ENCODE data around the gene RAB6A. TPM values are rescaled to one million over a fixed set of nuclear protein-coding genes. Genes with fewer than 3 reads are reported as not detected.
"Not testable (repeated sequence)": the region's sequence is repeated elsewhere in the genome, so short reads cannot be mapped to it uniquely, and the experiment has no call there.

The RAB6A gene
- polyA plus RNA-seq, 2 donors, result 59.4 to 73.2 TPM

DNA sequence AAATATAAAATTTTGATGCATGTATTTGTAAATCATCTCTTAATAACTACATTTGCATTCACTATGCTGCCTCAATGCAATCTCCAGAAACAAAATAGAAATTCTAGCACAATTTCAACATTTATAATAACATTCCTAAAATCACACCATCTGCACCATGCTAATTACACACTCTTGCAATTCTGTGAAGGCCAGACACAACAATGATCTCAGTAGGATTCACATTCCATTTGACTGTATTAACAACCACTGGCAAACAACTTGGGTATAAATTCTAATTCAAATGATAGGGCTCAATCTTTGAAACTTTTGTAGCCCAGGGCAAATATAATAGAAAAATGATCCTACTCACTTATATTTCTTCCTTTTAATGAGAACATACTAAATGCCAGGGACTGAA lies 25.9 kb downstream of the RAB6A start:
- Histone ChIP-seq H3K9me3 (ENCODE audit: control insufficient read depth in 2 of 2, insufficient read depth in 1 of 2, low read depth in 1 of 2, low read length in 1 of 2) (no peaks in the 10 kb centered on the region), H3K4me1 (ENCODE audit: control insufficient read depth in 2 of 2, insufficient read depth in 2 of 2, low read length in 1 of 2) (no peaks in the 10 kb centered on the region), H3K27ac (ENCODE audit: low read depth in 2 of 2, low read length in 1 of 2) (no peak overlapping the region), H3K27me3 (ENCODE audit: control insufficient read depth in 1 of 2, insufficient read depth in 2 of 2, low read length in 2 of 2) (no peaks in the 10 kb centered on the region), H3K36me3 (ENCODE audit: control insufficient read depth in 2 of 2, insufficient read depth in 2 of 2, low read length in 1 of 2) (no peaks in the 10 kb centered on the region), H3K4me3 (ENCODE audit: low read depth in 1 of 2, low read length in 2 of 2) (no peak overlapping the region)

- WGBS, 2 donors, result 91 to 95% methylated on average over 8 of the region's 8 CpGs
- not testable (repeated sequence) for H3K4me3 ChIP-seq (ENCODE audit: low read depth in 1 of 2, low read length in 2 of 2); H3K36me3 ChIP-seq (ENCODE audit: control insufficient read depth in 2 of 2, insufficient read depth in 2 of 2, low read length in 1 of 2)
Measured at GRCh38 chr11:73734011-73734410, 26.9 kb downstream of the RAB6A start.

DNA sequence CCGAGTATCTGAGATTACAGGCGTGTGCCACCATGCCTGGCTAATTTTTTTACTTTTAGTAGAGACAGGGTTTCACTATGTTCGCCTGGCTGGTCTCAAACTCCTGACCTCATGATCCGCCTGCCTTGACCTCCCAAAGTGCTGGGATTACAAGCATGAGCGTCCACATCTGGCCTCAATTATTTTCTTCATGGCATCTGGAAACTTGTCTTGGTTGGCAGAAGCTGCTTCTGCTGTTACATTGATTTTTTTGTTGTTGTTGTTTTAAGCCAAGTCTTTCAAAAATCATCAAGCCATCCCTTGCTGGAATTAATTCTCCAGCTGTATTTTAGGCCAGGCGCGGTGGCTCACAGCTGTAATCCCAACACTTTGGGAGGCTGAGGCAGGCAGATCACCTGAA lies 27.9 kb downstream of the RAB6A start:
- not testable (repeated sequence) for H3K4me3 ChIP-seq (ENCODE audit: low read depth in 1 of 2, low read length in 2 of 2); H3K27ac ChIP-seq (ENCODE audit: low read depth in 2 of 2, low read length in 1 of 2); H3K27me3 ChIP-seq (ENCODE audit: control insufficient read depth in 1 of 2, insufficient read depth in 2 of 2, low read length in 2 of 2); H3K4me1 ChIP-seq (ENCODE audit: control insufficient read depth in 2 of 2, insufficient read depth in 2 of 2, low read length in 1 of 2); H3K9me3 ChIP-seq (ENCODE audit: control insufficient read depth in 2 of 2, insufficient read depth in 1 of 2, low read depth in 1 of 2, low read length in 1 of 2); H3K36me3 ChIP-seq (ENCODE audit: control insufficient read depth in 2 of 2, insufficient read depth in 2 of 2, low read length in 1 of 2)
- 85 to 96% methylated on average over 7 of the region's 7 CpGs for WGBS, 2 donors

More at GRCh38 chr11:73734011-73734410, 26.9 kb downstream of the RAB6A start:
- H3K9me3 ChIP-seq (ENCODE audit: control insufficient read depth in 2 of 2, insufficient read depth in 1 of 2, low read depth in 1 of 2, low read length in 1 of 2); H3K4me1 ChIP-seq (ENCODE audit: control insufficient read depth in 2 of 2, insufficient read depth in 2 of 2, low read length in 1 of 2); H3K27ac ChIP-seq (ENCODE audit: low read depth in 2 of 2, low read length in 1 of 2); H3K27me3 ChIP-seq (ENCODE audit: control insufficient read depth in 1 of 2, insufficient read depth in 2 of 2, low read length in 2 of 2): not testable (repeated sequence)

DNA sequence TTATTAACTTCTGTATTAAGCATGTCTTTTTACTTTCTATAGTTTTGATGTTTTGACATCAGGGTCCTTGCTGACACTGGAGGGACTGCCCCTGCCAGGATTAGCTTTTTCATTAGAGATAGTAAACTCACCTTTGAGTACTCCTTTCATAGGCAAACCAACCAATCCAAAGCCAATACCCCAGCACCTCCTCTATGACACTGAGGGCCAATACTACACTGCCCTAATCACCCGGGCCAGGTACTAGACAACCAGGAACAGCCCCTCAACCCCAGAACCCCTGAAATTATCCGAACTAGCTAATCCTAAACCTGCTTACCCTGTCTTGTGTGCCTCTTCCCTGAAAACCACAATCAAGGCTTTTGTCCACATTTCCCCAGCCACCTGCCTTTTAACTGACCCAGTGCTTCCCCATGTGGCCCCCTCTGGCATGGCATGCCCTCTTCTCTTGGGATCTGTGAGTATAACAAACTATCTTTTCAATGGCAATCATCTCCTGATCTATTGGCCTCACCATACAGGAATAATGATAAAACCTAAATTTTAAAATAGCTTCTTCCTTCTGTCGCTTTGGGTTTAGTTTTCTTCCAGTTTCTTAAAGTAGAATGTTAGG lies 31.2 kb downstream of the RAB6A start:
- no peaks in the 10 kb centered on the region for H3K4me1 ChIP-seq (ENCODE audit: control insufficient read depth in 2 of 2, insufficient read depth in 2 of 2, low read length in 1 of 2)
- no peaks in the 10 kb centered on the region for H3K27me3 ChIP-seq (ENCODE audit: control insufficient read depth in 1 of 2, insufficient read depth in 2 of 2, low read length in 2 of 2)
- H3K9me3 ChIP-seq (ENCODE audit: control insufficient read depth in 2 of 2, insufficient read depth in 1 of 2, low read depth in 1 of 2, low read length in 1 of 2), result no peaks in the 10 kb centered on the region
- WGBS, 2 donors, result 94% methylated on average over 3 of the region's 3 CpGs
- no peak overlapping the region for H3K27ac ChIP-seq (ENCODE audit: low read depth in 2 of 2, low read length in 1 of 2)
- no peak overlapping the region for H3K4me3 ChIP-seq (ENCODE audit: low read depth in 1 of 2, low read length in 2 of 2)
- H3K36me3 ChIP-seq (ENCODE audit: control insufficient read depth in 2 of 2, insufficient read depth in 2 of 2, low read length in 1 of 2), result no peaks in the 10 kb centered on the region

DNA sequence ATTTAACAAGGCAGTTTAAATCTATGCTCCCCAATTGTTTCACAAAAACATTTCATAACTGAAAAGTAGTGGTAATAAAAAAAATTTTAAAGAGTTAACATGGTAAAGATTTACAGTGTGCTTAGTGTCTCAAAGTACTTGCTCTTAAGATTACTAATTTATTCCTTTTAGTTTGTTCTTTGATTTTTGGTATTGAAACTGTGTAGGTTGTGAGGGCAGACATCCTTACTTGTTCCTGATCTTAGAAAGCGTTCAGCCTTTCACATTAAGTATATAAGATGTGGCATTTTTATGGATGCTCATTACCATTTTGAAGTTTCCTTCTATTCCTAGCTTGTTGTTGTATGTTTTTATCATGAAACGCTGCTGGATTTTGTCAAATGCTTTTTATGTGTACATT lies 32.9 kb downstream of the RAB6A start:
- H3K27ac ChIP-seq (ENCODE audit: low read depth in 2 of 2, low read length in 1 of 2), result no peak overlapping the region
- H3K9me3 ChIP-seq (ENCODE audit: control insufficient read depth in 2 of 2, insufficient read depth in 1 of 2, low read depth in 1 of 2, low read length in 1 of 2), result no peaks in the 10 kb centered on the region
- H3K4me3 ChIP-seq (ENCODE audit: low read depth in 1 of 2, low read length in 2 of 2), result no peak overlapping the region
- no peaks in the 10 kb centered on the region for H3K4me1 ChIP-seq (ENCODE audit: control insufficient read depth in 2 of 2, insufficient read depth in 2 of 2, low read length in 1 of 2)
- H3K27me3 ChIP-seq (ENCODE audit: control insufficient read depth in 1 of 2, insufficient read depth in 2 of 2, low read length in 2 of 2), result no peaks in the 10 kb centered on the region
- no peaks in the 10 kb centered on the region for H3K36me3 ChIP-seq (ENCODE audit: control insufficient read depth in 2 of 2, insufficient read depth in 2 of 2, low read length in 1 of 2)
- WGBS, 2 donors, result 83 to 88% methylated on average over 2 of the region's 2 CpGs

DNA sequence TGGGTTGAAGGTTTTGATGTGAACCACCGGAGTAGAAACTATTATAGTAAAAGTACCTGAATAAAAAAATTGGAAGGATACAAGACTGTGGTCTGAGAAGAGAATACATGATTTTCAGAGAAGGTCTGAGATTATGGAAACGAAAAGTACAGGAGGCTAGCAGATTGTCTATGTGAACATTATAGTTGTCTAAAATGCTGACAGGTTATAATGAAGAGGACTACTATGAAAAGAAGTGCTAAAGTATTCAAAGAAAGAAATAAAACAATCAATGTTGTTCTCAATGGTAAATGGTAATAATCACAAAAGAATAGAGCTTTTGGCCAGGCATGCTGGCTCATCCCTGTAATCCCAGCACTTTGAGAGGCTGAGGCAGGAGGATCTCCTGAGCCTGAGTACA lies 34.0 kb downstream of the RAB6A start:
- H3K27me3 ChIP-seq (ENCODE audit: control insufficient read depth in 1 of 2, insufficient read depth in 2 of 2, low read length in 2 of 2), result no peaks in the 10 kb centered on the region
- H3K4me1 ChIP-seq (ENCODE audit: control insufficient read depth in 2 of 2, insufficient read depth in 2 of 2, low read length in 1 of 2), result no peaks in the 10 kb centered on the region
- H3K27ac ChIP-seq (ENCODE audit: low read depth in 2 of 2, low read length in 1 of 2), result no peak overlapping the region
- H3K4me3 ChIP-seq (ENCODE audit: low read depth in 1 of 2, low read length in 2 of 2), result no peak overlapping the region
- 94 to 96% methylated on average over 2 of the region's 2 CpGs for WGBS, 2 donors
- no peaks in the 10 kb centered on the region for H3K9me3 ChIP-seq (ENCODE audit: control insufficient read depth in 2 of 2, insufficient read depth in 1 of 2, low read depth in 1 of 2, low read length in 1 of 2)
- no peaks in the 10 kb centered on the region for H3K36me3 ChIP-seq (ENCODE audit: control insufficient read depth in 2 of 2, insufficient read depth in 2 of 2, low read length in 1 of 2)

DNA sequence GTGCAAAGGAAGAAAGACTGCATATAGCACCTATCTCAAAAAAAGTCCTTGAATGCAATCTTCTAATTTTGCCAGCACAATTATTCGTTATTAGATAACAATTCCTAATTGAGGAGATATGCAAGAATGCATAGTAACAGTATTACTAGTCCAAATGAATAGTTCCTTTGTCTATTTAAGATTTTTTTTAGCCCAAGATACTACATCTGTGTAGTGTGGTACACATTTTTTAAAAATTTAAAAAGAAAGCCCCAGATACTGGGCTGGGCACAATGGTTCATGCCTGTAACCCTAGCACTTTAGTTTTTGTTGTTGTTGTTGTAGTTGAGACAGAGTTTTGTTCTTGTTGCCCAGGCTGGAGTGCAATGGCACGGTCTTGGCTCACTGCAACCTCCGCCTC lies 43.7 kb downstream of the RAB6A start:
- Histone ChIP-seq H3K4me1 (ENCODE audit: control insufficient read depth in 2 of 2, insufficient read depth in 2 of 2, low read length in 1 of 2) (no peaks in the 10 kb centered on the region), H3K4me3 (ENCODE audit: low read depth in 1 of 2, low read length in 2 of 2) (no peak overlapping the region), H3K27me3 (ENCODE audit: control insufficient read depth in 1 of 2, insufficient read depth in 2 of 2, low read length in 2 of 2) (no peaks in the 10 kb centered on the region), H3K9me3 (ENCODE audit: control insufficient read depth in 2 of 2, insufficient read depth in 1 of 2, low read depth in 1 of 2, low read length in 1 of 2) (no peaks in the 10 kb centered on the region), H3K27ac (ENCODE audit: low read depth in 2 of 2, low read length in 1 of 2) (no peak overlapping the region), H3K36me3 (ENCODE audit: control insufficient read depth in 2 of 2, insufficient read depth in 2 of 2, low read length in 1 of 2) (peaks cover 2 to 3% of the 10 kb centered on the region in 2 donors)
- WGBS, 2 donors, result 84 to 92% methylated on average over 3 of the region's 3 CpGs

- Histone ChIP-seq H3K4me3 (ENCODE audit: low read depth in 1 of 2, low read length in 2 of 2) (no peak overlapping the region), H3K27ac (ENCODE audit: low read depth in 2 of 2, low read length in 1 of 2) (peak overlapping the region in 1 of 2 donors; percentile 4), H3K9me3 (ENCODE audit: control insufficient read depth in 2 of 2, insufficient read depth in 1 of 2, low read depth in 1 of 2, low read length in 1 of 2) (no peaks in the 10 kb centered on the region), H3K4me1 (ENCODE audit: control insufficient read depth in 2 of 2, insufficient read depth in 2 of 2, low read length in 1 of 2) (no peaks in the 10 kb centered on the region), H3K36me3 (ENCODE audit: control insufficient read depth in 2 of 2, insufficient read depth in 2 of 2, low read length in 1 of 2) (peaks cover 2 to 3% of the 10 kb centered on the region in 2 donors), H3K27me3 (ENCODE audit: control insufficient read depth in 1 of 2, insufficient read depth in 2 of 2, low read length in 2 of 2) (no peaks in the 10 kb centered on the region)
- WGBS, 2 donors, result 69 to 70% methylated on average over 1 of the region's 1 CpG
Measured at GRCh38 chr11:73716153-73717056, 44.5 kb downstream of the RAB6A start.

DNA sequence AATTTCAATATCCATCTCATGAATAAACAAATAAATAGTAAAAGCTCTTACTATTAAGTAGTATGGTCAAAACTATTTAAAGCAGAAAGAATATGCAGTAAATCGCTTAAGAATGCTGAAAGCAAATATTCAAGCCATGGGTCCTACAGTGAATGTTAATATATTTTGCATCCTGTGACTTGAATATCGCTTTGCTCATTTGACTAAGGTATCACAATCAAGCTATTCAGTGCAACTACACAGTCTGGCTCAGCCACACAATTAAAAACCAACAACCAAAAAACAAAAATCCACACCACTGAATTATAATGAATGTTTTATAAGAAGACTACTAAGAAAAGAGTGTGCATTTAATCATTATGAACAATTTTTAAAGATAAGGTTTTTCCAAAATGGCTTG lies 45.3 kb downstream of the RAB6A start:
- Histone ChIP-seq H3K36me3 (ENCODE audit: control insufficient read depth in 2 of 2, insufficient read depth in 2 of 2, low read length in 1 of 2) (peaks cover 2 to 8% of the 10 kb centered on the region in 2 donors), H3K4me1 (ENCODE audit: control insufficient read depth in 2 of 2, insufficient read depth in 2 of 2, low read length in 1 of 2) (no peaks in the 10 kb centered on the region), H3K9me3 (ENCODE audit: control insufficient read depth in 2 of 2, insufficient read depth in 1 of 2, low read depth in 1 of 2, low read length in 1 of 2) (no peaks in the 10 kb centered on the region), H3K4me3 (ENCODE audit: low read depth in 1 of 2, low read length in 2 of 2) (no peak overlapping the region), H3K27ac (ENCODE audit: low read depth in 2 of 2, low read length in 1 of 2) (no peak overlapping the region), H3K27me3 (ENCODE audit: control insufficient read depth in 1 of 2, insufficient read depth in 2 of 2, low read length in 2 of 2) (no peaks in the 10 kb centered on the region)
- WGBS, 2 donors, result 92 to 94% methylated on average over 2 of the region's 2 CpGs

GRCh38 chr11:73710964-73711363 lies 49.9 kb downstream of the RAB6A start:
- Histone ChIP-seq H3K4me1 (ENCODE audit: control insufficient read depth in 2 of 2, insufficient read depth in 2 of 2, low read length in 1 of 2) (no peaks in the 10 kb centered on the region), H3K4me3 (ENCODE audit: low read depth in 1 of 2, low read length in 2 of 2) (no peak overlapping the region), H3K36me3 (ENCODE audit: control insufficient read depth in 2 of 2, insufficient read depth in 2 of 2, low read length in 1 of 2) (peaks cover 0 to 5% of the 10 kb centered on the region in 2 donors), H3K9me3 (ENCODE audit: control insufficient read depth in 2 of 2, insufficient read depth in 1 of 2, low read depth in 1 of 2, low read length in 1 of 2) (no peaks in the 10 kb centered on the region), H3K27me3 (ENCODE audit: control insufficient read depth in 1 of 2, insufficient read depth in 2 of 2, low read length in 2 of 2) (no peaks in the 10 kb centered on the region), H3K27ac (ENCODE audit: low read depth in 2 of 2, low read length in 1 of 2) (no peak overlapping the region)
- WGBS, 2 donors, result 95 to 97% methylated on average over 3 of the region's 3 CpGs

Measured in esophagus (tissue), 2 donors.